Right lobe of liver (tissue), 6 donors: ENCODE data around the gene DCAF10. TPM values are rescaled to one million over a fixed set of nuclear protein-coding genes. Genes with fewer than 3 reads are reported as not detected.

Source experiments
- ATAC-seq, 4 donors: fragments of 200-7000 bp; cut with Tn5 transposase; one replicate each; pipeline ENCODE4 v1.9.1; 2020; ENCODE audit warnings: mild to moderate bottlenecking in 4 of 4, moderate library complexity in 4 of 4
- DNase-seq, 3 donors: peaks; one replicate each; pipeline ENCODE4 v3.0.0-alpha.2; 2020
- H3K27ac ChIP-seq, 3 donors: fragments of 200-600 bp; one replicate each; pipeline ENCODE4 v1.8.0; 2022
- H3K27me3 ChIP-seq, 2 donors: fragments of 200-600 bp; one replicate each; pipeline ENCODE4 v1.8.0; 2022
- H3K36me3 ChIP-seq, 4 donors: fragments of 200-600 bp; sonication (generic) in 1 of 4; one replicate each; pipeline versions ENCODE4 v1.5.1 to v1.8.0; 2017 to 2022; ENCODE audit warnings: control low read depth in 1 of 4
- H3K4me1 ChIP-seq, 4 donors: fragments of 200-600 bp; sonication (generic) in 1 of 4; one replicate each; pipeline versions ENCODE4 v1.5.1 to v1.8.0; 2017 to 2022; ENCODE audit warnings: control low read depth in 1 of 4
- H3K4me3 ChIP-seq, 3 donors: fragments of 200-600 bp; one replicate each; pipeline ENCODE4 v1.8.0; 2022
- H3K9me3 ChIP-seq, 4 donors: fragments of 200-600 bp; sonication (generic) in 1 of 4; one replicate each; pipeline versions ENCODE4 v1.5.1 to v1.8.0; 2017 to 2022; ENCODE audit warnings: control low read depth in 1 of 4
- CTCF ChIP-seq, 4 donors: fragments of 200-600 bp in 3 of 4; fragments of 450-650 bp in 1 of 4; IDR thresholded peaks; one replicate each; pipeline versions ENCODE4 v1.5.1 to v1.8.0; 2016 to 2022; ENCODE audit warnings: antibody characterized with exemption in 4 of 4, mild to moderate bottlenecking in 2 of 4
- POLR2A ChIP-seq: fragments of 450-650 bp; IDR thresholded peaks from one replicate; pipeline ENCODE4 v1.6.1; 2017; ENCODE audit warnings: antibody characterized with exemption, mild to moderate bottlenecking
- WGBS: methylation state at CpG from one replicate; pipeline ENCODE4 v1.1.6; 2018; ENCODE audit warnings: low coverage, low lambda C conversion rate; ENCODE audit not compliant: insufficient coverage; ENCODE audit errors: missing lambda C conversion rate; 5-methylcytosine and 5-hydroxymethylcytosine counted together
- intact Hi-C, 2 donors: fragments of 100-400 bp; cut with DNase I; formaldehyde crosslinking; loops; one replicate each; pipeline versions ENCODE4 v1.11.2 to v1.14.1; 2022
- total RNA-seq, 6 experiments: library from RNA; depleted of rRNA in 2 of 6; stranded (reverse); fragments of >200 nt in 2 of 6; fragmentation: NEBNext Ultra II Directional in 3 of 6; extraction: Animal tissue kit (Norgen Biotek cat#: 25700) in 3 of 6; gene quantifications; one replicate each; pipeline versions ENCODE4 v1.1.0 to v1.2.4, GENCODE V29; 2016 to 2023
- donor health status: DM: no; HTN: yes; CAD: no.
- donor health status: DM: no; HTN: no; CAD: no.
- donor health status: DM: no; HTN: no; CAD: no.
- donor health status: DM: no; HTN: yes; CAD: no.
- donor health status: DM: no; HTN: yes; CAD: no.

The DCAF10 gene
- total RNA-seq, 6 experiments from 2014 or later = 20.1 to 28.3 (median 23.1) TPM

- peaks cover 0 to 34% (median 11%) of the 10 kb centered on the region in 4 donors for H3K36me3 ChIP-seq
- ATAC-seq = no peak
- TF ChIP-seq CTCF (IDR thresholded peaks at IDR 0.05) (no peak), POLR2A (no peak)
- H3K4me1 ChIP-seq = no peaks in the 10 kb centered on the region
- 95% methylated on average over 2 of the region's 3 CpGs for WGBS
- no peak for DNase-seq
- no peak overlapping the region for H3K4me3 ChIP-seq
- intact Hi-C loops = no loop called here
- H3K27ac ChIP-seq = no peak overlapping the region
- H3K9me3 ChIP-seq = no peaks in the 10 kb centered on the region
- no peaks in the 10 kb centered on the region for H3K27me3 ChIP-seq
Measured at GRCh38 chr9:37862530-37862929, 61.9 kb downstream of the DCAF10 start.

GRCh38 chr9:37870081-37870798 is 69.6 kb downstream of the DCAF10 start:
- WGBS = 100% methylated on average over 5 of the region's 5 CpGs
- no peak for TF ChIP-seq POLR2A
- TF ChIP-seq CTCF (IDR thresholded peaks at IDR 0.05) = no peak
- no peak overlapping the region for H3K27ac ChIP-seq
- DNase-seq (no peak), ATAC-seq (no peak)
- H3K36me3 ChIP-seq = no peaks in the 10 kb centered on the region
- no peaks in the 10 kb centered on the region for H3K9me3 ChIP-seq
- no peak overlapping the region for H3K4me3 ChIP-seq
- intact Hi-C loops = no loop called here
- H3K27me3 ChIP-seq = no peaks in the 10 kb centered on the region
- no peaks in the 10 kb centered on the region for H3K4me1 ChIP-seq

- Histone ChIP-seq H3K4me3 (no peak overlapping the region), H3K36me3 (no peaks in the 10 kb centered on the region), H3K4me1 (no peaks in the 10 kb centered on the region), H3K27me3 (no peaks in the 10 kb centered on the region), H3K9me3 (no peaks in the 10 kb centered on the region), H3K27ac (no peak overlapping the region)
- ATAC-seq (no peak), DNase-seq (no peak)
- WGBS = 98% methylated on average over 5 of the region's 5 CpGs
- intact Hi-C loops = no loop called here
- no peak for TF ChIP-seq POLR2A
- no peak for TF ChIP-seq CTCF (IDR thresholded peaks at IDR 0.05)
Measured at GRCh38 chr9:37870799-37871176, 70.2 kb downstream of the DCAF10 start.

GRCh38 chr9:37873955-37874354 is 73.4 kb downstream of the DCAF10 start:
- Histone ChIP-seq H3K27me3 (no peaks in the 10 kb centered on the region), H3K27ac (no peak overlapping the region), H3K9me3 (no peaks in the 10 kb centered on the region), H3K4me1 (no peaks in the 10 kb centered on the region), H3K4me3 (no peak overlapping the region), H3K36me3 (no peaks in the 10 kb centered on the region)
- DNase-seq (no peak), ATAC-seq (no peak)
- 100% methylated on average over 2 of the region's 2 CpGs for WGBS
- TF ChIP-seq CTCF (IDR thresholded peaks at IDR 0.05) = no peak
- TF ChIP-seq POLR2A = no peak
- intact Hi-C loops = no loop called here
